HG02938 (cell line): ENCODE results near the gene MYO1A.
"Not testable (repeated sequence)": the region's sequence is repeated elsewhere in the genome, so short reads cannot be mapped to it uniquely, and the experiment has no call there.

Experiments
- ATAC-seq: cut with Tn5 transposase; IDR thresholded peaks from one replicate; pipeline ENCODE4 v1.9.1; 2021; ENCODE audit warnings: mild to moderate bottlenecking, moderate library complexity; ENCODE audit not compliant: unreplicated experiment

The MYO1A gene

GRCh38 chr12:57048423-57049118, 1.4 kb downstream of the MYO1A start:
- ATAC-seq: no peak

DNA sequence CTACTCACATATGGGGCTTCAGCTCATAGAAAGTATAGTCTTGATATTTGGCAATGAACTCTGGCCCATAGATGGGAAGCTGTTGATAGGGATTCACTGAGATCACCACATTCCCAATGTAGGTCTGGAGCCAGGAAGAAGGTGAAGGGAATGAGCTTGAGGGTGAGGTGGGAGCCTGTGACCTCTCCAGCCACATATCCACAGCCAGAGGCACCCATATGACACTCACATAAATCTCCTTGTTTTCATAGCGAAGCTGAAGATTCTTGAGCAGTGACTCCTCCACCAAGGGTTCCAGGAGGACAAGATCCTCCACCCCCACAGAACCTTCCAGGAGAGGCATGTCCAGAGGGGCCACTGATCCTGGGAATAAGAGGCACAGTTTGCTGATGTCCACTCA, 1.9 kb downstream of the MYO1A start:
- ATAC-seq: no peak

- no peak for ATAC-seq
Observed at GRCh38 chr12:57046947-57047890, 2.7 kb downstream of the MYO1A start.

DNA sequence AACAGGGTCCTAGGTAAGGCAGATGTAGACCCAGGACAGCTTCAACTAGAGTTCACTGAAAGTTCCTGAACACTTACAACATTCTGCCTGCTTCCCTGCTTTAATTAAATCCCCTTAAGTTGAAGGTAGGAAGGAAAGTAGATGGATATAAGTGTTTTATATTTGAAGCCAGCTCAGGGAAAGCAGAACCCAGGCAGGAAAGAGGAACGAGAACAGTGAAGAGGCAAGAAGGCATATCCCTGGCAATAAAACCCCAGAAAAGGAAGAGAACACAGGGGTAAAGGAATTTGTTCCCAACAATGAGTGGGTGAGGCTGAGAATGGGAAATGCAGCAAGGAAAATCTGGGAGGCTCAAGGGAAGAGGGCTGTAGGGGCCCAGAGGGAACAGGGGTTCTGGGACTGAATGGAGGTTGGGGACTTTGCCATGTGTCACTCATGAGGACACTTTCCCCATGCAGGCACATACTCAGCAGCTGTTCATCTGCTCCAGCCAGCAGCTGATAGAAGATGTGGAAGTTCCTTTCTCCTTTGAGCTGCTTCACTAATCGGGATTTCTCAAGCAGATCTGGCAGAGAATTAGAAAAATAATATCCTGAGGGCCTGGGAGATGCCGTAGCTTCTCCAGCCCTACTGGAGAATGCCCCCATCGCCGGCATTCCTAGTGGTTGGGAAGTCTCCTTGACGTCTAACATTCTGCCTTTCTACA, 3.7 kb downstream of the MYO1A start:
- ATAC-seq: no peak

GRCh38 chr12:57044889-57045288, 5.0 kb downstream of the MYO1A start:
- ATAC-seq: no peak

GRCh38 chr12:57044468-57044867, 5.5 kb downstream of the MYO1A start:
- ATAC-seq: no peak

DNA sequence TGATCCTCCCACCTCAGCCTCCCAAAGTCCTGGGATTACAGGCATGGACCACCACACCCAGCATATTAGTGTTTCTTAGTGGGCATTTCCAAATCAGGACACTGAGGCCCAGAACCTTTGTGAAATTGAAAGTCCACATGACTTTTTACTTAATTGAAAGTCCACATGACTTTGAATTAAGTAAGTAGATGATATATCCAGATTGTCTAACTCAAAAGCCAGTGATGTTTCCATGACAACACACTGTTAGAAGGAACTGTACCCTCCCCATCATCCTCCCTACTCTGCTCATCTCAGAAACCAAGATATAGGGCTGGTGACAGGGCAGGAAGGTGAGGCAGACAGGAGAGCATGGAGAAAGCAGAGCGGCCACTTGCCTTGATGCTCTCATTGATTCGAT, 7.2 kb downstream of the MYO1A start:
- no peak for ATAC-seq

DNA sequence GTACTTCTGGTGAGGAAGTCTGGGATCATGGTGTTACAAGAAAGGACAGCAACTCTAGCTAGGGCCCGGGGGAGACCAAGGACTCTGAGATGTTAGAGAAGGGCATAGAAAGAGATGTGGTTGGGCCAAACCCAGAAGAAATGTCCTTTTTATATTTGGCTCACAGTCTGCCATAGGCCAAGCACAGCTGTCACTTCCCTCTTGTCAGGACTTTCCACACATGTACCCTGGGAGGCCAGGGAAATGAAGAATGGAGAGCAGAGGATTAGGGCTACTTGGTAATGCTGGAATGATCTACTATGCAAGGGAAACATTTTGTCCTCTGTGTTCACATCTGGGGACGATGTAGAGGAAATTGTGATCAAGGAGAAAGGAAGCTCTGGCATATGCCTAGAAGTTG, 9.2 kb downstream of the MYO1A start:
- ATAC-seq: no peak

- no peak for ATAC-seq
Observed at GRCh38 chr12:57040211-57040610, 9.7 kb downstream of the MYO1A start.

GRCh38 chr12:57039016-57039798, 10.7 kb downstream of the MYO1A start:
- ATAC-seq: no peak

GRCh38 chr12:57037264-57037663, 12.7 kb downstream of the MYO1A start:
- no peak for ATAC-seq

GRCh38 chr12:57033431-57033830, 16.5 kb downstream of the MYO1A start:
- ATAC-seq: no peak

GRCh38 chr12:57031789-57032188, 18.1 kb downstream of the MYO1A start:
- ATAC-seq: no peak

DNA sequence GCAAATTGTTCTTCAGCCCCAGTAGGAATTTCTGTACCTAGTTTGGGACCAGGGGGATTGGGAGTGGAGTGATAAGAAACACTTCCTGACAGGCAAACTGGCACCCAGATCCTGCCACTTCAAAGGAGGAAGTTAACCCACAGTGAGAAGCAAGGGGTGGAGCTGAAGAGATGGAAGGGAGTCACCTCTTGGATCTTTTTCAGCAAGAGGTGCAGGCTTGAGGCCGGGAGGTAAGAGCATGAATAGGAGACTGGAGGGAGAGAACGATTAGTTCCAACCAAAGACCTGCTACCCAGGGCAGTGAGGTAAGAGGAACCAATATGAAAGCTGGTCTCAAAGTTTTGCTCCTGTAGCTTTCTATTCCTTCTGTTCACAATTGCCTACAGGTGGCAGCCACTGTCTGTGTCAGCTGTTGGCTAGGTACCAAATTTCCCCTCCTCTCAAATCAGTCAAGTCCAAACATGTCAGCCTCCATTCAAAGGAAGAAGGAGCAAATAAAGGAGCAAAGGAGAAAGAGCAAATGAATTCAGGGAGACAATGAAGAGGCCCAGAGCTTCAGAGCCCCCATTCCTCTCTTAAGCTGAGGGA, 18.7 kb downstream of the MYO1A start:
- ATAC-seq: no peak

GRCh38 chr12:57029457-57029856, 20.5 kb downstream of the MYO1A start:
- ATAC-seq: no peak

DNA sequence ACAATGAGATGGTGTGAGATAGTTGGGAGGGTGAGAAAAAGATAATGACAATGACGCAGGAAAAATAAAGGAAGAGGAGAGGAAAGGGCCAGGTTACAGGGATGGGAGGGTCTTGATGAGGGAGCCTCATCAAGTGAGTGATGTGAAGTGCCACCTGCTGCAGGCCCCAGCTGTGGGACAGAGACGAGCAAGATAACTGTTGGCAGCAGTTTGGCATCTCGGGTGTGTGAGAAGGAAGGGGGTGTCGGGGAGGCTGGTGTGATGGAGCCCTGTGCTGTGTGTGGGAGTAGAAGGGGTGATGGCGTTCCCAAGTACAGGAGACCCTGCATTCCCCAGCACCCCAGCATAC, 22.1 kb downstream of the MYO1A start:
- ATAC-seq: no peak

DNA sequence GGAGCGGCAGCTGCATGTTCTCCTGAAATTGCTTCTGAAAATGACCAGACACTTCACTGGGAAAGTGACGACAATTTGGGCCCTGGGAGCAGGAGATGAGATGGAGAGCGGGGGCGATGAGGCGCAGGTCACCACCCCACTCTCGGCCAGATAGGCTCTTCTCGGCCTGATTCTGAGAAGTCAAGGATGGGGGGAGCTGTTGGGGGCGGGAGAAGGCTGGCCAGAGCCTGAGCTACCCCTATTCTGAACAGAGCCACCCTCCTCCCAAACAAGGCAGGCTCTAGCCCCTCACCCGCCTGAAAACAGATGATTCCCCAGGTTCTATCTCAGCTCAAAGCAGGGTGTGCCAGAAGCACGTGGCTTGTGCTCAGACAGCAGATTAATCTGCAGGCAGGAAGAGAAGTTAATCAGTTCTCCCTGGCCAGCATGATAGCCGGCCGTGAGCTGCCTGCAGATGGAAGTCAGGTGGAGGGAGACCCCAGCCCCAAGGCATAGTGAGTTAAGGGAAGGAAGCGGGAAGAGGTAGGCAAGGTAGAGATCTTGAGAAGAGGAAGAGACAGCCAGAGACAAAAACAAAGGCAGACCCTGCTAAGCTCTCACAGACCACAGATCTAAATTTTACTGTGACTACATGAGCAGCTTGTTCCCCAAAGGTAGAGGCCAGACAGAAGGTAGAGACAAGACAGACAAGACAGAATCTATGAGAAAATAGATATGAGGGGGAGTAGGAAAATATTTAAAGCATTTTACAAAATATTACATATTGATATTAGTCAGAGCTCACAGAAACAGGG, 22.7 kb downstream of the MYO1A start:
- no peak for ATAC-seq

DNA sequence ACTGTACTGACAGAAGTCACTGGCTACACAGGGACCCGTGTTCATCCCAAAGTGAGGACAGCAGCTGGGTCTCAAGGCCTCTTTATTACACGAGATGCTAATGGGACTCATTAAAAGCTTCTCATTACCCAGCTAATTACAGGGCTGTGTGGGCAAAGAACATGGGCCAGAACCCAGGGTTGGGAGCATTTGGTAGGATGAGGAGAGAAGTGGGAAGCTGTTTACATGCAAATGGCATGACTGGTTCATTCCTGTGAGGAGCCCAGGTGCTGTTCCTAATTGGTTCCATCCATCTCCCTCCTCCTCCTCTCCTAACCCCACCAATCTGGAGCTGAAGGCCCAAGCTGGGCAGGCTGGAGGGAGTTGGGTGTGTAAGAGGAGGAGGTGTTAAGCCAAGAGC, 24.7 kb downstream of the MYO1A start:
- ATAC-seq: no peak

GRCh38 chr12:57022324-57022723, 27.6 kb downstream of the MYO1A start:
- ATAC-seq: not testable (repeated sequence)
